ENCODE results near the gene DTX4.

GRCh38 chr11:59137190-59137589 lies 34.7 kb upstream of the DTX4 start:
- TF ChIP-seq, protein P1, sequence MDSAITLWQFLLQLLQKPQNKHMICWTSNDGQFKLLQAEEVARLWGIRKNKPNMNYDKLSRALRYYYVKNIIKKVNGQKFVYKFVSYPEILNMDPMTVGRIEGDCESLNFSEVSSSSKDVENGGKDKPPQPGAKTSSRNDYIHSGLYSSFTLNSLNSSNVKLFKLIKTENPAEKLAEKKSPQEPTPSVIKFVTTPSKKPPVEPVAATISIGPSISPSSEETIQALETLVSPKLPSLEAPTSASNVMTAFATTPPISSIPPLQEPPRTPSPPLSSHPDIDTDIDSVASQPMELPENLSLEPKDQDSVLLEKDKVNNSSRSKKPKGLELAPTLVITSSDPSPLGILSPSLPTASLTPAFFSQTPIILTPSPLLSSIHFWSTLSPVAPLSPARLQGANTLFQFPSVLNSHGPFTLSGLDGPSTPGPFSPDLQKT (IDR thresholded peaks at IDR 0.05; ENCODE audit: borderline replicate concordance, low read depth, low read length): no peak
- no peak for TF ChIP-seq SP2 (tag by site-specific recombination; IDR thresholded peaks at IDR 0.05)
- no peak for TF ChIP-seq ZFP41 (tag by site-specific recombination; IDR thresholded peaks at IDR 0.05; ENCODE audit: borderline replicate concordance)
- no peak for TF ChIP-seq ZBTB7A (tag by site-specific recombination; IDR thresholded peaks at IDR 0.05; ENCODE audit: low read depth)
- TF ChIP-seq, protein P2, sequence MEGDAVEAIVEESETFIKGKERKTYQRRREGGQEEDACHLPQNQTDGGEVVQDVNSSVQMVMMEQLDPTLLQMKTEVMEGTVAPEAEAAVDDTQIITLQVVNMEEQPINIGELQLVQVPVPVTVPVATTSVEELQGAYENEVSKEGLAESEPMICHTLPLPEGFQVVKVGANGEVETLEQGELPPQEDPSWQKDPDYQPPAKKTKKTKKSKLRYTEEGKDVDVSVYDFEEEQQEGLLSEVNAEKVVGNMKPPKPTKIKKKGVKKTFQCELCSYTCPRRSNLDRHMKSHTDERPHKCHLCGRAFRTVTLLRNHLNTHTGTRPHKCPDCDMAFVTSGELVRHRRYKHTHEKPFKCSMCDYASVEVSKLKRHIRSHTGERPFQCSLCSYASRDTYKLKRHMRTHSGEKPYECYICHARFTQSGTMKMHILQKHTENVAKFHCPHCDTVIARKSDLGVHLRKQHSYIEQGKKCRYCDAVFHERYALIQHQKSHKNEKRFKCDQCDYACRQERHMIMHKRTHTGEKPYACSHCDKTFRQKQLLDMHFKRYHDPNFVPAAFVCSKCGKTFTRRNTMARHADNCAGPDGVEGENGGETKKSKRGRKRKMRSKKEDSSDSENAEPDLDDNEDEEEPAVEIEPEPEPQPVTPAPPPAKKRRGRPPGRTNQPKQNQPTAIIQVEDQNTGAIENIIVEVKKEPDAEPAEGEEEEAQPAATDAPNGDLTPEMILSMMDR (tag by site-specific recombination; IDR thresholded peaks at IDR 0.05): no peak
- TF ChIP-seq MEIS1 (CRISPR knock-in tag; IDR thresholded peaks at IDR 0.05; ENCODE audit: borderline replicate concordance): no peak
- no peak for TF ChIP-seq ZFHX2 (tag by site-specific recombination; conservative IDR thresholded peaks at IDR 0.05)
- TF ChIP-seq OSR2 (tag by site-specific recombination; IDR thresholded peaks at IDR 0.05): no peak
- no peak for TF ChIP-seq ZNF610 (tag by site-specific recombination; IDR thresholded peaks at IDR 0.05; ENCODE audit: borderline replicate concordance)
- TF ChIP-seq ZNF18 (tag by site-specific recombination; IDR thresholded peaks at IDR 0.05): no peak
- TF ChIP-seq ZNF280C (tag by site-specific recombination; IDR thresholded peaks at IDR 0.05): no peak

Measured in HEK293 (cell line).